ENCODE results near the gene PRKACA. TPM values are rescaled to one million over a fixed set of nuclear protein-coding genes. Genes with fewer than 3 reads are reported as not detected.

The PRKACA gene
- total and polyA plus RNA-seq, 2 donors (not counting 3 experiments of a cell fraction or from before 2014, with no cell fraction given), result 44.2 to 97.5 TPM

DNA sequence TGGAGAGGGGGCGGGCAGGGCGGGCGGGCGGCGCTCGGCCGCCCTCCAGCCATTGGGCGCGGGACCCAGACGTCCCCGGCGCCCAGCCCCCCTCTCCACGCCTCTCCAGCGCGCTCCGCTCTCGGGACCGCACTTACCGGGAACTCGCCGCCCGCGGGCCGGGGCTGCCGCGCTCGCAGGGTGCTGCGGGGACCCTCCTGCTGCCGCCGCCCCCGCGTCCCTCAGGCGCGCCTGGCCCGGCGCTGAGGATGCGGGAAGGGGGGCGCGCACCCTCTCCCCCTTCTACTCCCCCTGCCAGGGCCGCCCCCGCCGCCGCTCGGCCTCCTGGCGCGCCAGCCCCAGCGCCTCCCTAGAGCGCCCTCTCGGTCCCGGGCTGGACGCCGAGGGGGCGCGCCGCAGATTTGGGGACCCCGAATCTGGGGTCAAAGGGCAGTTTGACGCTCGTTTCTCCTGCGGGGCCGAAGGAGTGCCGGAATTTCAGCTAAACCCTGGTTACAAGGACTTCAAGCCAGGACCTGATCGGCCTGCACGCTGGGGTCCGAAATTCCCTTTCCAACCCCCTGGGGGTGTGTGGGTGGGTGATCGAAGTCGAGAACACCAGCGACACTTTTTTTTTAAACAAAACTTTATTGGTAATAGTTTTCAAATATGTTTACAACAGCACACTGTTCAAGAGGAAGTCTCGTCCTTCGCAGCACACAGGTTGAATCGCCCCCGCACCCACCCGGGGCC, 26.3 kb downstream of the PRKACA start:
- Histone ChIP-seq H3K36me3 (ENCODE audit: control insufficient read depth in 2 of 2, extremely low read depth in 1 of 2, insufficient read depth in 2 of 2, low read length in 2 of 2) (peaks cover 0 to 9% of the 10 kb centered on the region in 2 experiments), H3K27me3 (ENCODE audit: control insufficient read depth in 2 of 2, insufficient read depth in 2 of 2, low read length in 2 of 2) (no peaks in the 10 kb centered on the region), H3K79me2 (ENCODE audit: control insufficient read depth, insufficient read depth, low read length) (no peaks in the 10 kb centered on the region), H4K20me1 (replicated peaks; ENCODE audit: control insufficient read depth, extremely low read depth, insufficient read depth, low read length) (no peaks in the 10 kb centered on the region), H3K9me1 (replicated peaks; ENCODE audit: control insufficient read depth, extremely low read depth, insufficient read depth, low read length) (no peaks in the 10 kb centered on the region), H3K9me3 (replicated peaks; ENCODE audit: control insufficient read depth, insufficient read depth, low read length) (peaks cover 3% of the 10 kb centered on the region), H3K4me3 (replicated peaks in 1 of 3; ENCODE audit: insufficient read depth in 1 of 3, low read depth in 1 of 3, low read length in 3 of 3) (peak overlapping the region; percentile 52 to 94 (median 86)), H3K4me1 (ENCODE audit: control insufficient read depth, extremely low read depth, insufficient read depth, low read length) (peaks cover 9% of the 10 kb centered on the region), H3K4me2 (ENCODE audit: insufficient read depth, low read length) (peak overlapping the region; percentile 94), H3K9ac (replicated peaks; ENCODE audit: extremely low read depth, insufficient read depth, low read length) (peak overlapping the region; percentile 78), H3K27ac (ENCODE audit: insufficient read depth, low read depth, low read length) (peak overlapping the region; percentile 65), H2AFZ (ENCODE audit: low read depth, low read length) (peak overlapping the region; percentile 83)
- DNase-seq (ENCODE audit: low read depth, low spot score) (peak; percentile 66), FAIRE-seq (peak; percentile 46)
- dilution Hi-C loops (cut with MboI; ENCODE audit: extremely low pct_ligation_motif_present, low sequenced_read_pairs) (no loop called here), intact Hi-C loops (cut with micrococcal nuclease) (loop anchor here (1.0 to 2.0 kb wide), 2 partner anchors 26 to 45 kb away; partner anchors contain the start of genes ASF1B and PRKACA)
- BruUV-seq (replicated peaks), result no TSS peak
- TF ChIP-seq MAX (IDR thresholded peaks at IDR 0.05; ENCODE audit: insufficient read depth, insufficient read length) (no peak), EZH2 (IDR thresholded peaks at IDR 0.05; ENCODE audit: borderline replicate concordance, low read depth, low read length, severe bottlenecking) (no peak), MYC (IDR thresholded peaks at IDR 0.05; ENCODE audit: low read depth, low read length) (no peak), FOS (IDR thresholded peaks at IDR 0.05; ENCODE audit: borderline replicate concordance, insufficient read depth, low read length) (no peak), POLR2AphosphoS5 (IDR thresholded peaks at IDR 0.05; ENCODE audit: insufficient read depth, low read depth, low read length) (peak; percentile 34), POLR2A (IDR thresholded peaks at IDR 0.05; ENCODE audit: low read depth, low read length) (no peak), JUN (IDR thresholded peaks at IDR 0.05; ENCODE audit: borderline replicate concordance, insufficient read depth, insufficient read length, low read depth) (no peak), GATA2 (IDR thresholded peaks at IDR 0.05; ENCODE audit: insufficient read depth, insufficient read length, low read depth, low read length) (no peak)
- TF ChIP-seq, protein P1, sequence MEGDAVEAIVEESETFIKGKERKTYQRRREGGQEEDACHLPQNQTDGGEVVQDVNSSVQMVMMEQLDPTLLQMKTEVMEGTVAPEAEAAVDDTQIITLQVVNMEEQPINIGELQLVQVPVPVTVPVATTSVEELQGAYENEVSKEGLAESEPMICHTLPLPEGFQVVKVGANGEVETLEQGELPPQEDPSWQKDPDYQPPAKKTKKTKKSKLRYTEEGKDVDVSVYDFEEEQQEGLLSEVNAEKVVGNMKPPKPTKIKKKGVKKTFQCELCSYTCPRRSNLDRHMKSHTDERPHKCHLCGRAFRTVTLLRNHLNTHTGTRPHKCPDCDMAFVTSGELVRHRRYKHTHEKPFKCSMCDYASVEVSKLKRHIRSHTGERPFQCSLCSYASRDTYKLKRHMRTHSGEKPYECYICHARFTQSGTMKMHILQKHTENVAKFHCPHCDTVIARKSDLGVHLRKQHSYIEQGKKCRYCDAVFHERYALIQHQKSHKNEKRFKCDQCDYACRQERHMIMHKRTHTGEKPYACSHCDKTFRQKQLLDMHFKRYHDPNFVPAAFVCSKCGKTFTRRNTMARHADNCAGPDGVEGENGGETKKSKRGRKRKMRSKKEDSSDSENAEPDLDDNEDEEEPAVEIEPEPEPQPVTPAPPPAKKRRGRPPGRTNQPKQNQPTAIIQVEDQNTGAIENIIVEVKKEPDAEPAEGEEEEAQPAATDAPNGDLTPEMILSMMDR (IDR thresholded peaks at IDR 0.05; ENCODE audit: extremely low read depth in 1 of 2, insufficient read depth in 1 of 2, low read depth in 1 of 2, low read length in 2 of 2), result peak in 1 of 2 donors; percentile 27
- CTCF ChIA-PET, result interaction anchor here (1.3 kb wide), 1 partner anchor 19 kb away, joined by 5 read pairs; the partner anchor contains the start of gene MISP3
- POLR2A ChIA-PET, result no interaction called here

Data from endothelial cell of umbilical vein (primary cell).